Fibroblast of pulmonary artery (primary cell): ENCODE measurements around the gene HAP1.
A peak's percentile ranks its signal among the peaks of the same experiment; 100 is the strongest.

ENCODE experiments used
- DNase-seq: peaks from one replicate; pipeline ENCODE4 v3.0.0-alpha.2; 2010; ENCODE audit warnings: low read depth
- H3K4me3 ChIP-seq: replicated peaks from 2 replicates; pipeline ENCODE4 v1.5.1; 2011; ENCODE audit warnings: low read depth, mild to moderate bottlenecking, control low read depth, low read length, moderate library complexity
- CTCF ChIP-seq: IDR thresholded peaks from 2 replicates; pipeline ENCODE4 v1.5.1; 2011; ENCODE audit warnings: mild to moderate bottlenecking, control low read depth, low read length, inconsistent platforms; ENCODE audit errors: missing control alignments

HAP1 gene

GRCh38 chr17:41741709-41742108 lies 7.3 kb upstream of the HAP1 start:
- DNase-seq = no peak
- H3K4me3 ChIP-seq = no peak overlapping the region
- TF ChIP-seq CTCF = no peak

GRCh38 chr17:41740506-41740905 lies 6.1 kb upstream of the HAP1 start:
- no peak for TF ChIP-seq CTCF
- H3K4me3 ChIP-seq = no peak overlapping the region
- no peak for DNase-seq

GRCh38 chr17:41739661-41740352 lies 5.4 kb upstream of the HAP1 start:
- DNase-seq = peak; percentile 12
- no peak overlapping the region for H3K4me3 ChIP-seq

GRCh38 chr17:41738801-41739112 lies 4.3 kb upstream of the HAP1 start:
- no peak overlapping the region for H3K4me3 ChIP-seq
- no peak for TF ChIP-seq CTCF
- no peak for DNase-seq

More at GRCh38 chr17:41739661-41740352, 5.4 kb upstream of the HAP1 start:
- no peak for TF ChIP-seq CTCF

GRCh38 chr17:41738077-41738800 lies 3.8 kb upstream of the HAP1 start:
- TF ChIP-seq CTCF = peak; percentile 95
- peak; percentile 81 for DNase-seq
- no peak overlapping the region for H3K4me3 ChIP-seq

- no peak overlapping the region for H3K4me3 ChIP-seq
- no peak for DNase-seq
Measured at GRCh38 chr17:41737680-41738023, 3.2 kb upstream of the HAP1 start.

More at GRCh38 chr17:41737680-41738023, 3.2 kb upstream of the HAP1 start:
- no peak for TF ChIP-seq CTCF
